HG02870 (cell line): Measurements from ENCODE around the gene ZNF585A.

Source experiments
- ATAC-seq: cut with Tn5 transposase; IDR thresholded peaks from one replicate; pipeline ENCODE4 v1.9.1; 2021; ENCODE audit warnings: mild to moderate bottlenecking, moderate library complexity; ENCODE audit not compliant: unreplicated experiment

The ZNF585A gene

GRCh38 chr19:37095859-37096258 lies 76.6 kb downstream of the ZNF585A start:
- ATAC-seq, result no peak
